Mesendoderm (in vitro differentiated cells): ENCODE measurements around the gene COX4I2.

Source experiments
- small RNA-seq: library from polyadenylated mRNA; stranded (forward); fragments of <200 nt; extraction: miRNeasy Mini kit (QIAGEN cat#:217004); gene quantifications from one replicate; pipeline ENCODE3, GENCODE V24; 2013; ENCODE audit not compliant: insufficient read depth

The COX4I2 gene

Small RNA genes within 50 kb of the gene (small RNA-seq; reads per million reads assigned to genes)
- gene MIR3193, result 4.3 reads per million, percentile 65 among the genes with 10 or more reads in this experiment
